SIG-M5 (cell line): ENCODE measurements around the gene ZNF747.
"Not testable (repeated sequence)": the region's sequence is repeated elsewhere in the genome, so short reads cannot be mapped to it uniquely, and the experiment has no call there.

Source experiments
- DNase-seq: peaks from one replicate; lab custom pipeline; 2025; lab: John Stamatoyannopoulos, UW

The ZNF747 gene

GRCh38 chr16:30557957-30558788 is 23.5 kb upstream of the ZNF747 start, which contains the start of gene ZNF764:
TSS of gene ZNF764 (minus strand) at chr16:30558374. CDS start at chr16:30558182, 192 bp downstream.
- peak; percentile 74 for DNase-seq

DNA sequence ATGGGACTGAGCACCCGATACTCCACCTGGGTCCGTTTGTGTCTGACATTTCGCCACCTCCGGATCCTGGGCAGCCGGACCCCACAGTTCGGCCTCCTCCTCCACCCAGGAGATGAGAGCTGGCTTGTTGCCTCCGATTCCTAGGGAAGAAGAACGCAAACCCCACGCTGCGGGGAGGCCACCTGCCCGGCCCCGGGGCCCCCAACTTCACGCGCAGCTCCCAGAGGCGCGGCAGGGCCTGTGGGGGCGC is 23.0 kb upstream of the ZNF747 start:
- no peak for DNase-seq

GRCh38 chr16:30556125-30556473 is 21.4 kb upstream of the ZNF747 start:
- no peak for DNase-seq

DNA sequence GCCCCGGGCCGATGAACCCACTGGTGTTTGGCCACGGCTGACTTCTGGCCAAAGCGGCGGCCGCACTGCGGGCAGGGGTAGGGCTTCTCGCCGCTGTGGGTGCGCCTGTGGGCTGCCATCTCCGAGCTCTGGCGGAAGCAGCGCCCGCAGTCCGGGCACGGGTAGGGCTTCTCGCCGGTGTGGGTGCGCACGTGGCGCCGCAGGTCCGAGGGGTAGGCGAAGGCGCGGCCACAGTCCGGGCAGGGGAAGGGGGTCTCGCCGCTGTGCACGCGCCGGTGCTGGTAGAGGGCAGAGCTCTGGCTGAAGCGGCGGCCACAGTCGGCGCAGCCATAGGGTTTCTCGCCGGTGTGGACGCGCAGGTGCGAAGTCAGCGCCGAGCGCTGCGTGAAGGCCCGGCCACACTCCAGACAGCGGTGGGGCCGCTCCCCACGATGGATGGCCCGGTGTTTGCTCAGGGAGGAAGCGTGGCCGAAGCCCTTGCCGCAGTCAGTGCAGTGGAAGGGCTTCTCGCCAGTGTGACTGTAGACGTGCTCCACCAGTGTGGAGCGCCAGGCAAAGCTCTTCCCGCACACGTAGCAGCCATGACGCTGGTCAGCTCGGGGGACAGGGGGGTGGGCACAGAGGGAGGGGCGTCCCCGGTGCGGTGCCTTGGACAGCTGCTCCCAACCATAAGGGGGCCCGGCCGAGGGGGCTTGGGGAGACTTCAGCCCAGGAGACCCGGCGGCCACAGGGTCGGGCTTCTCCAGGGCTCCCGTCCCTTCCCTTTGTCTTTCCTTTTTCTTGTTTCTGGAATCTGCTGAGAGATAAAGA is 20.9 kb upstream of the ZNF747 start:
- no peak for DNase-seq

DNA sequence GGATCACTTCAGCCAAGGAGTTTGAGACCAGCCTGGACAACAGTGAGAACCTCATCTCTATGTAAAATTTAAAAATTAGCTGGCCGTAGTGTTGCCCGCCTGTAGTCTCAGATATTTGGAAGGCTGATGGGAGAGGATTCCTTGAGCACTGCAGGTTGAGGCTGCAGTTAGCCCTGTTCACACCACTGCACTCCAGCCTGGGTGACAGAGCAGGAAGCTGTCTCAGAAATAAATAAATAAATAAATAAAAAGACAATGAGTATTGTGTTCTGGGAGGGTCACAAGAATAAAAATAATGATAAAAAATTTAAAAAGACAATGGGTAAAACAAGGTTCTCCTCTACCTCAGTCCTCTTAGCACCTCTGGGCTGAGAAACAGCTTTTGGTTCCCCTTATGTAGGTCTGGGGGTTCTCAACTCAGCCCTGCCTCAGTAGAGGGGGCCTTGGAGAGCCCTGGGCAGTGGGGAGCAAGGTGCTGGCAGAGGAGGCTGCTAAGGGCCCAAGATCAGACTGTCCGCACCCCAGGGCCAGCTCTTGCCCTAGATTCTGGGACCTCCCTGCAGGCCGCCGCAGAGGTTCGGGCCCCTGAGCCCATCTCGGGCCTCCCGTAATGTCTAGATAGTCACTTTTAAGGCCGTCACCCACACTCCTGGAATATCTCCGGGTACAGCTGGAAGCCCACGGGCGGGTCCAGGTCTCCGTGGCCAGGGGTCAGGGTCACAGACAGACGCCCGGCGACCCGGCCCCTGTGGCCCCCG is 20.1 kb upstream of the ZNF747 start:
- no peak for DNase-seq

DNA sequence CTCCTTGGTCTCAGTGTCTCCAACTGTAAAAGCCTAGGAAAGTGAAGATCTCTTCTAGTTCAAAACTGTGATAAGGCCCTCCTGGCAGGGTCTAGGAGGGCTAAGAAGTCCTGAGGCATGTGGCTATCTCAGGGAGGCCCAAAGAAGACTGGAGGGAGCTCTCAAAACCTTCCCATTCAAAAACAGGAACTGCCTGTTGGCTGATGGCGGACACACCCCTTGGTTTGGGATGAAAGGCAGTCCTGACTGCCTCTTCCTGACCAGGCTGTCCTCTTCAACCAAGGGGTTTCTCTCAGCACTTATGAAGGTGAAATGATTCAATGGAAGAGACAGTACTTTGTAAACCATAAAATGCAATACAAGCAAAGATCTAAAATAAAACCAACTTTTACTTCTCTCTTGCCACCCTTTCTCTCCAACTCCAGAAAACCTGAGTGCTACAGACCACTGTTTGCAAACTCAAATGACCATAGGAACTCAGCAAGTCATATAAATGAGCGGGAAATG is 18.8 kb upstream of the ZNF747 start:
- DNase-seq = no peak

DNA sequence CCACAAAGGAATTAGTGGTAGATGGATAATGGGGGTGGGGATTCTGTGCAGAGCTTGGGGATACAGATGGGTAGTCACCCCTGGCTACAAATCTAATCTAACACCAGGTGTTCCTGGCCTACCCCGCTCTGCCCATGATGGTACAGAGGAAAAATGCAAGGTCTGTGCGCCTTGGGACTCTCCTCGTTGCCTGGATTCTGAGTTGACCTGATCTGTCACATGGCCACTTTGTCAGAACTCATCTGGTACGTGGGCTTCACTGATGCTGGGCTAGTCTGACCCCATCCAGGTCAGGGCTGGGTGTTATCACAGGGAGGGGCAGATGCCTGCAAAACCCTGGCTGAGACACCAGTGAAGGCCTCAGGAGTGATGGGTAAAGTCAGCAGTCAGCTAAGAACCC is 18.3 kb upstream of the ZNF747 start:
- no peak for DNase-seq

GRCh38 chr16:30551781-30552180 is 17.1 kb upstream of the ZNF747 start:
- no peak for DNase-seq

DNA sequence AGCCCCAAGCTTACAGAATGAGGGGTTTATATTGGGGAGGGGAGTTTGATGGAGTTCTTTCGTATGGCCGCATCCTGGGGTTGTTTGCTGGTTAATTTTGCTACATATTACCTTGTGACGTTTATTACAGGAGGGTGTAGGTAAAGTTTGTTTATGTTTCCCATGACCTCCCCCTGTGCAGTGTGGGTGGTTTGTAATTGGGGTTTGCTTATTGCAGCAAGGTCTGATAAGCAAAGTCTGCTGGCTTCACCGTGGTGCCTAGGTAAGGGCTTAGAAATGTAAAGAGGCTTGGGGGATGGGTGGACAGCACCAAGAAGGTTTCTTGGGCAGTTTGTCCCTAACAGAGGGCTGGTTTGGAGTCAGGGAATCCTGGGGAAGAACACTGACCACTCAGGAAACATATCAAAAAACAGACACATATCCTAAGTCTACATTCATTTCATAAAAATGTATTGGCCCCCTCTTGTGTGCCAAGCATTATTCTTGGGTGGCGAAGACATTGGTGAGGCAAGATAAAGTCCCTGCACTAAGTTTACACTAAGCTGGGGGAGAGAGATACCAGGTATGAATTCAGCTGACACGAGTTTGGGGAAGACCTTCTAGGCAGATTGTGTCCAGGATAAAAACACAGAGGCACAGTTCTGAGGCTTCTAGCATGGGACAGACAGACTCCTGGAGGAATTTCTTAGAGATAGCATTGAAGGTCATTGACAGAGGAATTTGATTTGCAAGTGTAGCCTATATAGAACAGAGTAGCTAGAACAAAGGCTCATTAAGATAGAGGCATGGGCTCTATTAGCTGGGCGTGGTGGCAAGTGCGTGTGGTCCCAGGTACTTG is 14.0 kb upstream of the ZNF747 start:
- no peak for DNase-seq

DNA sequence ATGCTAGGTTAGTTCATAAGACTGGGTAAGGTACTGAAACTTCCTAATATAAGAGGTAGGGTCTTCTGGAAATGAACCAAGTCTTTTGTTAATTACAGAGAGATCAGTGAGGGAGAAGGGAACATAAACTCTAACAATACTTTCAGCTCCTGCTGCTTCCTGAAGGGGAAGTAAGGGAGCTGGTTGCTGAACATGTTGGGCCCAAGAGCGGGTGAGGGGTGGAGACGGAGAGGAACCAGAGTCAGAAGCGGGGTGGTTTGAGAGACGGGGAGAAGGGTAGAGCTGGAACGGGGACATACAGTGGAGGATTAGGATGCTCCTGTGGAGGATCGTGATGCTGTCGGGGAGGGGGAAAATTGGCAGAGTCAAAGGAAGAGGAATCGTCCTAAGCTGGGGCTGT is 11.5 kb upstream of the ZNF747 start:
- DNase-seq = no peak

GRCh38 chr16:30543067-30543466 is 8.4 kb upstream of the ZNF747 start:
- no peak for DNase-seq

DNA sequence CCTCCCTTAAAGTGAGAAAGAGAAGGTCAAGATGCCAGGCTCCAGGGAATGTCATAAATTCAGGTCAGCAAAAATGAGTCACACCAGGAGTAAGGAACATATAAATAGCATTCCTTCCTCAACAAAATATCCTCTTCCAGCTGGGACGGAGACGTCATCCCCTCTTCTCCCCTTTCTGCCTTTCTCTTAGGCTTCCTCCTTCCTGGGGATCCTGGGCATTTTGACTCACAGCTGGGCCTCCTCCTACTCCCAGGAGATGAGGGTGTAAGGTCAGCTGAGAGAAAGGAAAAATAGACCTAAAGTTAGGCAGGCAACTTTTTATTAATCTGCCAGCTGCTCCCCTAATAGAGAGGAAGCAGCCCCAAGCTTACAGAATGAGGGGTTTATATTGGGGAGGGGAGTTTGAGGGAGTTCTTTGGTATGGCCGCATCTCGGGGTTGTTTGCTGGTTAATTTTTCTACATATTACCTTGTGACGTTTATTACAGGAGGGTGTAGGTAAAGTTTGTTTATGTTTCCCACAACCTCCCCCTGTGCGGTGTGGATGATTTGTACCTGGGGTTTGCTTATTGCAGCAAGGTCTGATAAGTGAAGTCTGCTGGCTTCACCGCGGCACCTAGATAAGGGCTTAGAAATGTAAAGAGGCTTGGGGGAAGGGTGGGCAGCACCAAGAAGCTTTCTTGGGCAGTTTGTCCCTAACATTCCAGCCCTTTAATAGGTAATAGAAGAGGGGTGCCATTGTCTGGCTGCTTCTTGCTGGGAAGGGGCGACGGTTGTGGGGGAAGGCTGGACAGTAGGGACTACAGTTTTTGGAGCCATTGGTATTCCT is 7.1 kb upstream of the ZNF747 start:
- DNase-seq = no peak

- DNase-seq = not testable (repeated sequence)
Observed at GRCh38 chr16:30540916-30541464, 6.3 kb upstream of the ZNF747 start.

DNA sequence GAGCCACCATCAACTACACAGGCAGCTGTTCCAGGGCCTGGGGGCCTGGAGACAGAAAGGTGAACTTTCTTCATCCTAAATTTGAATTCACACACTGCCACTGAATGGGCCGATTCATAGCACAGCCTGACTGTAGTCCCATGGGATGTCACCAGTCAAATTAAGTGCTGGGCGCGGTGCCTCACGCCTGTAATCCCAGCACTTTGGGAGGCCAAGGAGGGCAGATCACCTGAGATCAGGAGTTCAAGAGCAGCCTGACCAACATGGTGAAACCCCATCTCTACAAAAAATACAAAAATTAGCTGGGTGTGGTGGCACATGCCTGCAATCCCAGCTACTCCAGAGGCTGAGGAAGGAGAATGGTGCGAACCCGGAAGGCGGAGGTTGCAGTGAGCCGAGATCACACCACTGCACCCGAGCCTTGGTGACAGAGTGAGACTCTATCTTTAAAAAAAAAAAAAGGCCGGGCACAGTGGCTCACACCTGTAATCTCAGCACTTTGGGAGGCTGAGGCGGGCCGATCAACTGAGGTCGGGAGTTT is 5.4 kb upstream of the ZNF747 start:
- not testable (repeated sequence) for DNase-seq

DNA sequence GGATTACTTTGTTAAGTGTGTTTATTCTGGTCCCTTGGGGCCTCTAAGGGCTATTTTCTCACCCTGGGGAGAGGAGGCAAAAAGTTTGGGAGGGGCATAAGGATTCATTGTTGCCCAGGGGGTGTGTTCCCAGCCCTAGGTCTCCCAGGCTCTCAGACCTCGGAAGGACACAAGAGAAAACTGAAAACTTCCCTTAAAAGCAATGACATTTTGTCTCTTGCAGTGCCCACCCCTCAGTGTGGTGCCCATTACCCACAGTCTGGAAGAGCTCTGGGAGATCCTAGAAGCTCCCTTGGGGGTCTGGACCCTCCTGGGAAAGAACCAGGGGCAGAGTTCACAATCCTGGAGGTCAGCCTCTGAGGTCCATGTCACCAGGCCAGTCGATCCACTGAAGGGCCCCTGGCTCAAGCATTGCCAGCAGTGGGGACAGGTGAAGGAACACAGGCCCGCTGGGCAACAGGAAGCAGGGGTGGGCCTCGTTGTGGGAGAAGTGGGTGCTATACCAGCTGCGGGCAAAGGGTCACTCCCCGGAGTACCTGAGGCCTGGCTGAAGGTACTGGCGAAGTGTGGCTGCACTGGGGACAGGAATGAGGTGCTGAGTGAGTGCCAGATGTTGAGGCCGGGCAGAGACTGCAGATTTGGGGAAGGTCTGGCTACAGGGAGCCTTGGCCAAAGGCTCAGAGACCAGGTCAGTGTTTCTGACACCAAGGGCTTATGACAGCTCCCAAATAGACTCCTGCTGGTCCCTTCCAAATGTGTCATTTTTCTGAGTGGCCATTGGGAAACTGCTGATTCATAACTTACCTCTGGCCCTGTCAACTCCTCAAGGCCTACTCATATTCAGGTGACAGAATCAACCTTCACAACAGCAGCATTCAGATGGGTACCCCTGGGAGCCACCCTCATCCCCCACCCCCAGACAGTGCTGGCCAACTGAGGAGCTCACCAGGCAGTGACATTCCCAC is 4.6 kb upstream of the ZNF747 start:
- no peak for DNase-seq

- DNase-seq = not testable (repeated sequence)
Observed at GRCh38 chr16:30536391-30537024, 1.9 kb upstream of the ZNF747 start.

- DNase-seq = no peak
Observed at GRCh38 chr16:30535777-30536190, 1.1 kb upstream of the ZNF747 start.

GRCh38 chr16:30535106-30535776 is 583 bp upstream of the ZNF747 start:
- DNase-seq = no peak
